ENCODE results near the gene KYAT1.

KYAT1 gene

DNA sequence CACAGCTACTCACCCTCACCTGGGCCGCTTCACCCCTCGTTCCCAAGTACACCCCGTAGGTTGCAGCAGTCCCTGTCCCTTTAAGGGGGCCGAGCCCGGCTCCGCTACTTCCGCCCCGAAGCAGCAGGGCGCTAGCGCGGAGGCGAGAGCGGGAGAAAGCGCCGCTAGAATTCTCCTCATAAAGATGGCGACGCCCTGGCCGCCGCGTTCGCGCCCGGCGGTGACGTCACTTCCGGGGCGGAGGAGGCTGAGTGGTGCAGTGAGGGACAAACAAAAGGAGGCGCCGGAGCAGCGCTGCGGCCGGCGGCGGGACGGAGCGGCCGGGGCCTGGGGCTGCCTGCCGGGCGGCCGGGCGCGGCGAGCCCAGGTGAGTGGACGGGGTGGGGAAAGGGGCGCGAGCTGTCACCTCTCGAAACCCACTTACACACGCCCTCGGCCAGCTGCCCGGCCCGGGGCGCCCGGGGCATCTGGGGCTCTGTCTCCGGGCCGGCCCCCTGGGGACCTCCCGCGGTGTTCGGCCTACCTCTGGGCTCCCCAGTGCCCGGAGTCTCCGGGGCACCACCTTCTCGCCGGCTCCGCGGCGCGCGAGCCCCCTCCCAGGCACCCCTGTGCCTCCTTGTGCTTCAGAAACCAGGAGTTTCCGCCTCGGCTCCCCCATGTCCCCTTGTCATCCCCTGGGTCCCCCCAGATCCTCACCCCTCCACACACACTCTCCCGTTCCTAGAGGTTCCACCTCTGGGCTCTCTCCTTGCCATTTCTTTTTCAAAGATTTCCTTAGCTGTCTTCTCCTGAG lies at the start of gene KYAT1, which contains the start of gene LRRC8A:
Gene KYAT1 (minus strand): TSS at position 67 of the 793 bp plus-strand sequence. CDS start 36,545 bp downstream, outside the sequence.
Gene LRRC8A (plus strand): TSS at position 250 of the 793 bp plus-strand sequence. CDS start 25,032 bp downstream, outside the sequence.
- DNase-seq, result peak; percentile 99

DNA sequence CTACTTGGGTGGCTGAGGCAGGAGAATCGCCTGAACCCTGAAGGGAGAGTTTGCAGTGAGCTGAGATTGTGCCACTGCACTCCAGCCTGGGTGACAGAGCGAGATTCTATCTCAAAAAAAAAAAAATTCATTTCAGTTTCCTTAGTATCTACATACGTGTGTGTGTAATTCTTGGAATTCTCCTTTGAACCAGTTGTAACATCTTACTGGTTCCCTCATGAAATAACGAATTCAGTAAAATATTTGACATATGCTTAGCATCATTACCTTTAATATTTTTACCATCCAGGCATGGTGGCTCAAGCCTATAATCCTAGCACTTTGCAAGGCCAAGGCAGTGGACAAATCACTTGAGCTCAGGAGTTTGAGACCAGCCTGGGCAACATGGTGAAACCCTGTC lies 47.8 kb upstream of the KYAT1 start:
- DNase-seq, result no peak

DNA sequence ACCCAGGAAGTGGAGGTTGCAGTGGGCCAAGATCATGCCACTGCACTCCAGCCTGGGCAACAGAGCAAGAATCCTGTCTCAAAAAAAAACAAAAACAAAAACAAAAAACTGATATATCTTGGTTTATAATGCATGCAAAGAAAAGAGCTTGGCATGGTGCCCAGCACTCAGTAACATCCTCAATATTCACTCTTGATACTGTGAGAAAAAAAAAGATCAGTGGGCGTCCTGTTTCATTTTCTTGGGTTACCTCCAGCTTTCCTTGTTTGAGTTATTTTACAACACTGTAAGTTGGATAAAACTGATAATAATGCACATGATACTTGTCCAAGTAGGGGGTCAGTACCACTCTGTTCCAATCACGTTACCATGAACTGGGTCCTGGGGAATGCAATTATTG lies 46.9 kb upstream of the KYAT1 start:
- DNase-seq, result no peak

DNA sequence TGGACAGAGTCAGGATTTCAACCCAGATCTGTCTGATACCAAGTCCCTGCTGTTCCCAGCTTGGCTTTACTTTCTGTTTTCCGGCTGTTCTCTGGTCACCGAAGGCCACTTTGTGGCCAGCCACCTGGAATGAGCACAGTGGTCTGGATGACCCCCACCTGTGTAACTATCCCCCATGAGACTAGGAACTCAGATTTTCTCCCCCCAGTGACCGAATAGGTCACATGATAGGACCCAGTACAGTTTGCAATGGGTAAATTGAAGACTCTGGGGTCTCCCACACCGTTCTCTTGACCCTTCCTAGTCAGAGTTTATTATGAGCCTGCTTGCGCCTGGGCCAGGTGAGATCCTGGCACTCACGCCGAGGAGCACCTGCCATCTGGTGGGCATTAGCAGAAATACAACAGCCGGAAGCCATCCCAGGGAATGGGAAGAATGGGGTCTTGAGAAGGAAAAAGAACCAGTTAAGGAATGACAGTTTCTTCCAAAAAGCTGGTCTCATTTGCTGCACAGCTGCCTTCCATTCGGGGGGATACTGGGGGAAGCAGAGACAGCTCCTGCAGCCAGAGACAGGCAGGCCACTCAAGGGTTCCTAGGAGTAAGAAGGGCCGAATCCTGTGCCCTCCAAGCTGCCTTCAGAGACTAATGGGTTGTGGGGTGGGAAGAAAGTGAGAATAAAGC lies 46.1 kb upstream of the KYAT1 start:
- peak; percentile 75 for DNase-seq

DNA sequence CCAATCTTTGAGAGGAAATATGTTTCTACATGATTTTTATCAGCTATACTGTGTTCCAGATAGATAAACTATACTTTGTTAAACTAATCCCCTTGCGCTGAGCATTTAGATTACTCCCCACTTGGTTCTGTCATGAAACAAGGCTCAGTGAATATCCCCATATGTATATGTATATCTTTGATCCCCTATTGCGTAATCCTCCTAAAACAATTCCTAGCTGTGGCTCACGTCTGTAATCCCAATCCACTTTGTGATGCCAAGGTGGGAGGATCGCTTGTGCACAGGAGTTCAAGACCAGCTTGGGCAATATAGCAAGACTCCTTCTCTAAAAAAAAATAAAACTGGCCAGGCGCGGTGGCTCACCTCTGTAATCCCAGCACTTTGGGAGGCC lies 41.7 kb upstream of the KYAT1 start:
- no peak for DNase-seq

DNA sequence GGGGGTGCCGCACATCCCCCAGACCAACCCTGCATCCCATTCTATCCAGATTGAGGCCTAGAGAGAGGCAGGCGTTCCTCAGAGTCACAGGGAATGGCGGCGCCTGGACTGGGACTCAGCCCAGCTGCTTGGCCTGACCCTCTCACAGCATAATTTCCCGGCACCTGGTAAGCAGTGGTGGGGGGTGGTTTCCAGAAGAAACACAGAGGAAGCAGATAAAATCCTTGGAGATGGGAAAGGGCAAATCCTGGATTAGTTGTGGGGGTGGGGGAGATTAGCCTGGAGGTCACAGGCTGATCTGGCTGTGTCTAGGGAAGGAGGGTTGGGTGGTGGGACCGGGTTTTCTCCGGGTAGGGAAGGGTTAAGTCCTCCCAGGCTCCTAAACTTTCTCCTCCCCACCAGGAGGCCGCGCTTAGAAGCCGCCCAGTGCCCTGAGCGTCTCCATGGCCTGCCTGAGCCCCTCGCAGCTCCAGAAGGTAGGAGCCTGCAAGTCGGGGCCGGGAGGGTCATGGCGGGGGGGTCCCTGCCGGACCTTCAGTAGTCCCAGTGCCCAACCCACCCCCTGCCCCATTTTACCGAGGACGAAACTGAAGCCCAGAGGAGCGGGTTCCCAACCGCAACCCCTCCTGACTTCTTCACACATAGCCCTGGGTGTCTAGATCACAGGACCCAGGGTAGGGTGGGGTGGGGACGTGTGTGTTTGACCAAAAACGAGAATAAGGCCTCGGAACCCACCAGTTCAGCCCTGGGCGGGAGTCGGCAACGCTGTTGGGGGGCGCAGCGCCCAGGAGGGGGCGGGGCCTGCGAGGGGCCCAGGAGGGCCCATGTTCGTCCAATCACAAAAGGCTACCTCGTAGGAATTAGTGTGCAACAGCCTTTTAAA lies 40.4 kb upstream of the KYAT1 start:
- no peak for DNase-seq

DNA sequence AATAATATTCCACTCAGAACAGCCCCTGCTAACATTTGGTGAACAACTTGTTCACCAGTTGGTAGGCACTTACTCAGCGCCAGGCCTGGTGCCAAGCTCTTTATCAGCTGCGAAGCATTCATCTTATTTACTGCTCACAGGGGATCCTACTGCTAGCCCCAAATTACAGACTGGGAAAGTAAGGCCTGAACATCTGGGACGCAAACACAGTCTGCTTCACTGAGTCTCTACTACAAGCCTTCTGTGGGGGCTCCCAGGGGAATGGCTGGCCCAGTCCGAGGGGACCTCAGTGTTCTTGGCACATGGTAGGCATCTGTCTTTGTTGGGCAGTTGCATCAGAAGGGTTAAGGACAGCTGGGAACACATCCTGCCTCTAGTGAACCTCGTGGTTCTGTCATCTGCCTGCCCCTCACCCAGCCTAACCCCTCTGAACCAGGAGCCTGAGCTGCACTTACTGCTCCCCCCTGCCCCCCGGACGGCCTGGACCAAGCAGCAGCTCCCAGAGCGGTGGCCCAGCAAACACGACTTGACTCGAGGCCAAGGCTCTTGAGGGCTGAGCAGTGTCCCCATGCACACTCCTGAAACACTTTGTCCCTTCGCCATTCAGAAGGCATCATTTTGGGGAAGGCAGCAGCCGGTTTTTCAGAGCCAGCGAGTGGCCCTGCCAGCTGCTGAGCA lies 38.8 kb upstream of the KYAT1 start, which contains the start of gene PHYHD1:
Gene PHYHD1 (plus strand): TSS at position 602 of the 678 bp plus-strand sequence. CDS start 1,342 bp downstream, outside the sequence.
- peak; percentile 95 for DNase-seq

DNA sequence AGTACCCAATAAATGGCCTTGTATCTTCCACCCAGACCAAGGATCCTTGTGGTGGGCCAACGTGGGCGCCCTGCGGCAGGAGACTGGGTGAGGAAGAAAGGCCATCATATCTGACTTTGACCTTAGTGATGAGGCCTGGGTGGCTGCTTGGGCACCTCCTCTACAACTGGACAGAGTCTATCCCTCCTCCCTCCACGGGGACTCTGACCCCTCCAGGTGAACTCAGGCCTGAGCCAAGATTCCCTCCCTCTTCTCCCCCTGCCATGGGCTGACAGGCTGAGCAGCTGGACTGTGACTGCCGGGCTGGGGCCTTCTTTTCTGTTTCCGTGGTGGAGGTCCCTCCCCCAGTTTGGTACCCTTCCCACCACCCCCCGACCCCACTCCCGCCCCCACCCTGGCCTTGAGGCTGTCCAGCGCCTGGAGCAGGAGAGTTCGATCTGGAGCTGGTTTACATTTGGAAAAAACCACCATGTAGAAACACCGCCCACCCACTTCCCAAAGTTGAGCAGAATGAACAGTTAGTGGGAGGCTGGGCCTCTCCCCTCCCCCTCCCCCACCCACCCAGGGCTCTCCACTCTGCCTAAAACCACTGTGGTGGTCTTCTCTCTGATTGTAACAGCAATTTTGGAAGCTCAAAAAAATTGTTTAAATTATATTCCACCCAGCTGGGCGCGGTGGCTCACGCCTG lies 37.8 kb upstream of the KYAT1 start:
- DNase-seq, result no peak

DNA sequence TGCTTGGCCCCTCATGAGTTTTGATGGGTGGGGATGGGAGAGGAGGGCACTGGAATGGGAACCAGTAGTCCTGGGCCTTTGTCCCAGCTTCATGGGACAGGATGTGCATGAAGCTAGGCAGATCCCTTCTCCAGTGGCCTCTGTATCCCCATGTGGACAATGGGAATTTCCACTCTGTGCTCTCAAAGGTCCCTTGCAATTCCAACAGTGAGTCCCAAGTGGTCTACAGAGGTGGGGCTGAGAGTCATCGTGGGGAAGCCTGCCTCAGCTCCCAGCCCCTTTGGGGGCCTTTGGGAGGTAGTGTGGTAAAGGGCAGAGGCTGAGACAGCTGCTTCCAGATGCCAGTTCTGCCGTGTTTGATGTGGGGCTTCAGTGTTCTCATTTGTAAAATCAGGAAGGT lies 37.2 kb upstream of the KYAT1 start:
- DNase-seq, result no peak

DNA sequence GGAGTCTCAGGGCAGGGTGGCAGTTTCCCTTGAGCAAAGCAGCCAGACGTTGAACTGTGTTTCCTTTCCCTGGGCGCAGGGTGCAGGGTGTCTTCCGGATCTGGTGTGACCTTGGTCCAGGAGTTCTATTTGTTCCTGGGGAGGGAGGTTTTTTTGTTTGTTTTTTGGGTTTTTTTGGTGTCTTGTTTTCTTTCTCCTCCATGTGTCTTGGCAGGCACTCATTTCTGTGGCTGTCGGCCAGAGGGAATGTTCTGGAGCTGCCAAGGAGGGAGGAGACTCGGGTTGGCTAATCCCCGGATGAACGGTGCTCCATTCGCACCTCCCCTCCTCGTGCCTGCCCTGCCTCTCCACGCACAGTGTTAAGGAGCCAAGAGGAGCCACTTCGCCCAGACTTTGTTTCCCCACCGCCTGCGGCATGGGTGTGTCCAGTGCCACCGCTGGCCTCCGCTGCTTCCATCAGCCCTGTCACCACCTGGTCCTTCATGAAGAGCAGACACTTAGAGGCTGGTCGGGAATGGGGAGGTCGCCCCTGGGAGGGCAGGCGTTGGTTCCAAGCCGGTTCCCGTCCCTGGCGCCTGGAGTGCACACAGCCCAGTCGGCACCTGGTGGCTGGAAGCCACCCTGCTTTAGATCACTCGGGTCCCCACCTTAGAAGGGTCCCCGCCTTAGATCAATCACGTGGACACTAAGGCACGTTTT lies 35.5 kb upstream of the KYAT1 start:
- DNase-seq, result no peak

DNA sequence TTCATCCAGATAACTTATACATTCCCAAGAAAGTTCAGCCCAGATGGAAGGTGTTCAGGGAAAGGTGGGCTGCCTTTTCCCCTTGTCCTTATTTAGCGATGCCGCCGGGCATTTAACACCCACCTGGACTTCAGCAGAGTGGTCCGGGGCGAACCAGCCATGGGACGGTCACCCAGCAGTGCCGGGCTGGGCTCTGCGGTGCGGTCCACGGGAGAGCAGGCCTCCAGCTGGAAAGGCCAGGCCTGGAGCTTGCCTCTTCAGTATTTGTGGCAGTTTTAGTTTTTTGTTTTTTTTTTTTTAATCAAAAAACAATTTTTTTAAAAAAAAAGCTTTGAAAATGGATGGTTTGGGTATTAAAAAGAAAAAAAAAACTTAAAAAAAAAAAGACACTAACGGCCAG lies 35.0 kb upstream of the KYAT1 start:
- DNase-seq, result no peak

DNA sequence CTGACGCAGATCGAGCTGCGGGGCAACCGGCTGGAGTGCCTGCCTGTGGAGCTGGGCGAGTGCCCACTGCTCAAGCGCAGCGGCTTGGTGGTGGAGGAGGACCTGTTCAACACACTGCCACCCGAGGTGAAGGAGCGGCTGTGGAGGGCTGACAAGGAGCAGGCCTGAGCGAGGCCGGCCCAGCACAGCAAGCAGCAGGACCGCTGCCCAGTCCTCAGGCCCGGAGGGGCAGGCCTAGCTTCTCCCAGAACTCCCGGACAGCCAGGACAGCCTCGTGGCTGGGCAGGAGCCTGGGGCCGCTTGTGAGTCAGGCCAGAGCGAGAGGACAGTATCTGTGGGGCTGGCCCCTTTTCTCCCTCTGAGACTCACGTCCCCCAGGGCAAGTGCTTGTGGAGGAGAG lies 34.5 kb upstream of the KYAT1 start:
- DNase-seq, result no peak

DNA sequence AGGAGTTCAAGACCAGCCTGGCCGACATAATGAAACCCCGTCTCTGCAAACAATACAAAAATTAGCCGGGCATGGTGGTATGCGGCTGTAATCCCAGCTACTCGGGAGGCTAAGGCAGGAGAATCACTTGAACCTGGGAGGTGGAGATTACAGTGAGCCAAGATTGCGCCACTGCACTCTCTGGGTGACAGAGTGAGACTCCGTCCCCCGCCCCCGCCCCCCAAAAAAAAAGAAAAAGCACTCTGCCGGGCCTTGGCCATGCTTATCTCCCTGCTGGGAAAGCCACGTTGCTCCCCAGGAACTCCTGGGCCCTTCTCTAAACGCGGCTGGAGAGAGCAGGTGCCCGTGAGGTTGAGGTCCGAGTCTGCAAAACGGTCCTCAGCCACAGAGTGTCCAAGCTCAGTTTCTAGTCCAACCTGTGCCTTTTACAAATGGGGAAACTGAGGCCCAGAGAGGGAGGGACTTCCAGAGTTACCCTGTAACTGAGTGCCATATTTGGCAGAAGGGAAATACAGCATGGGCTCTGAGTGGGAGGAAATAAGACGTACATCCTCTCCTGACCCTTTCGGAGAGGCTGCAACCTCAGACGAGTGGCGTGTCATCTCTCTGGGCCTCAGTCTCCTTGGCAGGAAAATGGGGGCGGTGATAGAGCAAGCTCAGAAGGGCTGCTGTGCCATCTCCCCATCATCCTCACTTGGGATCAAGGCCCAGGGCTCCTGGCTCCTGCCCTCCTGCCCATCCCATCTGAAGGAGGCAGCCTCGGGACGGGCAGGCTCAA lies 32.4 kb upstream of the KYAT1 start:
- no peak for DNase-seq

DNA sequence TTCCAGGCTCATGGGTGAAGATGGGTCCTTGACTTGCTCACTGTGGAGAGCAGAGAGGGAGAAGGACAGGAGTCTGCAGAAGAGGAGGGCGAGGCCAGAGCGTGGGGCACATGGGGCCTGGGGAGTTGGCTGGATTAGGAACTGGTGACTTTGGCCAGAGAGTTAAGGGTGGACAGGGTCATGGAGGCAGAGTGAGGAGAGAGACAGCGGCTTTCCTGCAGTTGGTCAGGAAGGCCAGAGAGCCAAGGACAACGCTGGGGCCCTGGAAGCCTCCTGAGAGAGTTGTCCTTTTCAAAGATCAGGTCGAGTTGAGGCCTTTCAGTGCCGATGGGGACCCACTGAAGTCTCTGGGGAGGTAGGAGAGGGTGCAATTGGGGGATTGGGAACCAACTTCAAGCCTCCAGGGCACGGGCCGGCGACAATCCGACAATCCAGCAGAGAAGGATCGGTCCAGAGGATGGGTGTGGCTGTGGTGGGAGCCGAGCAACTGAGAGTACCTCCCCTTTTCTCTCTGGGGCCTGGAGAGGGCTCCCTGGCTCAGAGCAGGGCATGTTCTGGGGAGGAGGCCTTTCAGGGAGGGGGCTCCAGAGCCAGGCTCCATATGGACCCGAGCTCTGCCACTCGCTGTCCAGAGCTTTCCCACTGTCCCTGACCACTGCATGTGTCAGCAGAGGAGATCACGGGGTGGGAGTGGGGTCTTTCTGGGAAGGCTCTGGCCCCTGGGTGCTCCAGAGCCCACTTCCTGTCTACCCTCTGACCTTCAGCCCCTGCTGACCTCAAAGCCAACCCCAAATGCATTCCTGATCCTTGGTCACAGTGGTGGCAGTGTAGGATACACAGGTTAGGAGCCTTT lies 31.5 kb upstream of the KYAT1 start:
- DNase-seq, result no peak

DNA sequence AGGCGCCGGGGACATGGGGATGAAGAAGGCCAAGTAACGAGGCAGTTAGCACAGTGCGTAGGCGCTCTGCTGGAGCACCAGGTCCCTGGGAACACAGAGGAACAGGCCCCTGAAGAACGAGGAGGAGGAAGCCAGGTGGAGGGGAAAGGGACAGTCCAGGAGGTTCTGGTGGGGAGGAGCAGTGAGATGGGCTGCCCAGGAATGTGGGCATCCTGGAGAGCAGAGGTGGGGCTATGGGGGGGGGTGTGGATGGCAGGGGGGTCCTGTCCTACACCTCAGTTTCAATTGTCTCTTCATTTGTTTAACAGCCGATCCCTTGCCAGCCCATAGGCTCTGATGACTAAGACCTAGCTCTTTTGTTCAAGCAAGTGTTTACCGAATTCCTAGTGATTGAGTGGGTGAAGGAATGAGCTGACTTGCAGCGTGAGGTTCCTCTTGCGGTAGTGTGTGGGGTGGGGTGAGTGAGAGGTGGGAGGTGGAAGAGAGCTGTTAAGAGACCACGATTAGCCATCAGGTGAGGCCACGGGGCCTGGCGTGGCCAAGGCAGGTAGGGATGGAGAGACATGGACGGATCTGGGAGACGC lies 30.6 kb upstream of the KYAT1 start:
- no peak for DNase-seq

DNA sequence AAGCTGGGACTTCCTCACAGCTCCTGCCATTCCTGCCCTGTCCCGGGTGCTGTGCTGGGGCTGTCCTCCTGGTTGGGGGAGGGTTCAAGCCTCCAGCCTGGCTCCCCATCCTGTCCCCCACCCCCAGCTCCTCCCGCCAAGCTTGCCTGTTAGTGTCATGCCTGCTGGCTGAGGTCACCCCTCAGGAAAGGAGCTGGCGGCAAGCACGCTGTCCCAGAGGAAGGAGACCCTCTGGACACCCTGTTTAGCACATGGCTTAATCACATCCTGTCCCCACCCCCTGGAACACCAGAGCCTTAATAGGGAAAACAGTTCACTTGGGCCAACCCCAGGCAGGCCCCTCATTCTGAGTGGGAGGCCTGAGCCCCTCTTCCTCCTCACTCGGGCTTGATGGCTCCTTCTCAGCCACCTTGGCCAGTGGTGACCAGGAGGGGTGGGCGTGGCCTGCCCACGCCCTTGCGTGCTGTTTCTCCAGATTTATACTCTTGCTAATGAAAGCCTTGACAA lies 29.8 kb upstream of the KYAT1 start:
- DNase-seq, result no peak

DNA sequence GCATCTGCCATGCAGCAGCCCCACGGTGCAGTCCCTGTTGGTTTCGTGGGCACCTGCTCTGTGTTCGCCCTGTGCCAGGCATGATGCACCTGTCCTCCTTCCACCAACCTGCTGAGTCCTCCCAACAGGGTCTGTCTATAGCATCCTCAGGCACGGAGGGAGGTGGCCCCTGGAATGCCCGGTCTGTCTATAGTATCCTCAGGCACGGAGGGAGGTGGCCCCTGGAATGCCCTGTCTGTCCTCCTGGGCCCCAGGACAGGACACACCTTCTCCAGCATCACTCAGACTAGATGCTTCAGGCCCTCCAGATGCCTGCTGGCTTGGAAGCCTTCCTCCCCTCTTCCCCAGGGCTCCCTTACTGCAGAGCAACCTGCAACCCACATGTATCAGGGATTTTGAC lies 29.2 kb upstream of the KYAT1 start:
- DNase-seq, result no peak

DNA sequence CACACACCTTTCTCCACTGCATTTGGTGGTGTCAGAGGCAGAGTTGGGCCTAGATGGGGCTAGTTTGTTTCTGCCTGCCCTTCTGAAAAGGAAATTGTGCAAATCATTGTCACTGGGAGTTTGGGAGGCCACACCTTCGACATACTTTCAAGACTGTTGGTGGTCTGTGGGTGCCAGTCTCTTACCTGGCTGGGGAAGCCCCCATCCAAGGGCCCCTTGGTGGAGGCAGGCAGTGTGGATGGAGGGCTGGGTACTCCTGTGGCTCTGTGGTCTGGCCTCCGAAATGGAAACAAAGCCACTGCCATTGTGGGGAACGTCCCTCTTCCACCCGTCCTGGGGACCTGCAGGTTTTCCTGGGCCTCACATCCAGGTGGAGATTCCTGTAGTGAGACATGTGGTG lies 28.1 kb upstream of the KYAT1 start:
- no peak for DNase-seq

DNA sequence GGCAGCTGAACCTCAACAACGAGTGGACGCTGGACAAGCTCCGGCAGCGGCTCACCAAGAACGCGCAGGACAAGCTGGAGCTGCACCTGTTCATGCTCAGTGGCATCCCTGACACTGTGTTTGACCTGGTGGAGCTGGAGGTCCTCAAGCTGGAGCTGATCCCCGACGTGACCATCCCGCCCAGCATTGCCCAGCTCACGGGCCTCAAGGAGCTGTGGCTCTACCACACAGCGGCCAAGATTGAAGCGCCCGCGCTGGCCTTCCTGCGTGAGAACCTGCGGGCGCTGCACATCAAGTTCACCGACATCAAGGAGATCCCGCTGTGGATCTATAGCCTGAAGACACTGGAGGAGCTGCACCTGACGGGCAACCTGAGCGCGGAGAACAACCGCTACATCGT lies 26.6 kb upstream of the KYAT1 start:
- DNase-seq, result no peak
